ENCODE results near the gene APBB3. TPM values are rescaled to one million over a fixed set of nuclear protein-coding genes. Genes with fewer than 3 reads are reported as not detected.

The APBB3 gene
- total RNA-seq, 2 donors from 2014 or later: 12.5 to 19.7 TPM

DNA sequence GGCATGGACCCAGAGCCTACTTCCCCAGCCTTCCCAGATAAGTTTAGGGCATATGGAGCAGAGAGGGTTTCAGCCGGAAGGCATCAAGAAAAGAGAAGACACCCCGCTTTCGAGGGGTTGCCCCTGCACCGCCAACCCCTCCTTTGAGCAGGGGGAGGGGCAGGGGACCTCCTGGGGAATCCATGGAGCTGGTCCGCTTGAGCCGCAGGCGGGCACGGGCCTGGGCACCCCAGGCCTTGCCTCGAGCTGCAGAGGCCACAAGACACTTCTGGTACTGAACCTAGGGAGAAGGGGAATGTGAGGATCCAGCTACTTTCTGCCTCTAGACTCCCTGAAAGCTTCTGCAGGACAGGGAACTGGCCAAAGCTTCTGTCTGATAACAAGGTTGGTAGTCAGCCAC is 5.9 kb downstream of the APBB3 start:
- intact Hi-C loops (cut with DNase I): no loop called here
- DNase-seq (ENCODE audit: low spot score): peak; percentile 58

DNA sequence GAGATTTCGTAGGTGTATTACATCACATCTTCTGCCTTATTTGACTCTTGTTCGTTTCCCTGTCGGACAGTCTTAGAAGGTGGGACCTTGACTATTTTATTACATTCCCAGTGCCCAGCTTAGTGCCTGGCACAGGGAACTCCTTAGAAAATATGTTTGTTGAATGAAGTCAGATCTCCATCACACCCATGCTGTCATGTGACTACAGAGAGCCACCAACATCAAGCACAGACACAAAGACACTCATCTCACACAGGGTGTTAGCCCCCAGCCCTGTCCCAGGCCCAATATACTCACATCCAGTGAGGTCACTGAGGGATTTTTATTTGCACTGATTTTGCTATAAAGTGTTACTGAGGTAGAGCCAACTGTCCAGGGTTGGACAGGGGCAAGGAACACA is 6.4 kb downstream of the APBB3 start:
- DNase-seq (ENCODE audit: low spot score): no peak
- intact Hi-C loops (cut with DNase I): no loop called here

DNA sequence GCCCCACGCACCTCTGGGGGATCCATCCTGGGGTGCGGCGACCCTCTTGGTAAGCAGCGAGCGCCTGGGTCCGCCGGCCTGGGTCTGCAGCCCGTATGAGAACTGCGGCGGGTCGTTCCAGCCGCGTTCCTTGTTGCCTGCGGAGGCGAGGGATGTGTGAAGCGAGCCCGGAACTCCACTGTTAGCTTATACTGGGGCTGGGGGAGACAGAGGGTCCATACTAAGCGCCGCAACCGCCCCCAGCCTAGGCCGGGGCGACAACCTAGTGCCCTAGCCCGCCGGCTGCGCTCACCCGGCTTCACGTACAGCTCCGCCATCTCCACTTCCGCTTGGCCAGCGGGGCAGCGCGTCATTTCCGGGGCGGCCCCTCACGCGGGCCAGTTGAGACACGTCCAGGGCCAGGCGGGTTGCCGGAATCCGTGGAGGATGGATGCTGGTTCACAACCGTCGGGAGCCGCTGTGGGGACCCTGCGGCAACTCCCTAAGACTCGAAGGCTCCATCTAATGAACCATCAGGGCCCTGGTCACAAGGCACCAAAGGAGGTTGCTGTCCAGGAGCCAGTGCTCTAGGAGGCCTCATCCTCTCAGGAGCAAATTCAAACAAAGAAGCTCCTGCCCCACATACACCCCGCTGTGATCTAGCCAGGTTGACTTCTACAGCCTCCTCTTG is 7.1 kb downstream of the APBB3 start, which contains the start of gene SRA1:
Gene SRA1 (minus strand): TSS at position 338 of the 670 bp plus-strand sequence. CDS start 21 bp downstream, at position 317.
- intact Hi-C loops (cut with DNase I): no loop called here
- peak; percentile 98 for DNase-seq (ENCODE audit: low spot score)

DNA sequence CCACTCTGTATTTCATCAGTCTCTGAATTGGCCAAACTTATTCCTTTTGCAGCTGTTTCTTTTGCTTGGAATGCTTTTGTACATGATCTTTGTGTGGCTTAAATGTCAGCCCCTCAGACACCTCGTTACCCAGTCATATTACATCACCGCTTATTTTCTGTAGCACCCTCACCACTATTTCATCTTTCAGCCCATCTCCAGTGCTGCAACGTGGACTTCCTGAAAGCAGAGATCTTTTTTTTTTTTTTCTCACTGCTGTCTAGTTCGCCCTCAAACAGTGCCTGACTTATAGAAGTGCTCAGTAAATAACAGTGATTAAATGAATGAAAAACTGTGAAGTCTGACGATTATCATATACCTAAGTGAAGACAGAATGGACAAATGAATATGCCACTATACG is 8.0 kb downstream of the APBB3 start:
- intact Hi-C loops (cut with DNase I): no loop called here
- no peak for DNase-seq (ENCODE audit: low spot score)

DNA sequence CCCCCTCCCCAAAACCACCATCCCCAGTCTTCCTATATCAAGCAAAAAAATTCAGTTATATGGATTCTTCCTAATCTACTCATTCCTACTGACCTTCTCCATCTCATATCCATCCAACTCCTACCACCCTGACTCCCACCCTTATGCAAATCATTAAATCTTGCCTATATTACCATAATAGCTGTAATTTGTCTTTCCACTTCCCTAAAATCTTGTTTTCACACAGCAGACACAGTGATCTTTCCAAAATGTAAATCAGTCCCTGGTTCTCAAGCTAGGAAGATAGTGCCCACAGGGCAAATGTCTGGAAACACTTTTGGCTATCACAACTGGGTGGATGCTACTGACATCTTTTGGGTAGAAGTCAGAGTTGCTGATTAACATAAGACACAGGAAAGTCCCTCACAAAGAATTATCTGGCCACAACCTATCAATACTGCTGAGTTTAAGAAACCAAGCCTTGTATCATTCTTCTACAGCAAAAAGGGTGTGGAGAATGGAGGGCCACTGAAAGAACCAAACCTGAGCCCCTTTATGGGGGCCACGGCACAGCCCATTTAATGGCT is 8.6 kb downstream of the APBB3 start:
- no peak for DNase-seq (ENCODE audit: low spot score)
- intact Hi-C loops (cut with DNase I): no loop called here

DNA sequence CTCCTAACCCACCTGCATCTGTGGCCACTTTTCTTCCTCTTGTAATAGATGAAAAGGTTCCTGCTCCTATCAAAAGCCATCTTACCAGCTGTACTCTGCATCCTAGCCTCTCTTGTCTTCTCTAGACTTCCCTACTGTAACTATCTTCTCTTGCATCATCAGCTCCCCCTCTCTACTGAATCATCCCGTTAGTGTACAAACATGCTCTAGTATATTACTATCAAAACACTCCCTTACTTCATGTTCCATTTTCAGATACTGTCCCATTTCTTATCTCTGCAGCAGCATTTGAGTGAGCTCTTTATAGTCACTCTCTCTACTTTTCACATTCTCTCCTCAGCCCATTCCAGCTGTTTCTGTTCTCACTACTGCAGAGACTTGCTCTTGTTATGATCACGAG is 9.9 kb downstream of the APBB3 start:
- no peak for DNase-seq (ENCODE audit: low spot score)
- intact Hi-C loops (cut with DNase I): no loop called here

DNA sequence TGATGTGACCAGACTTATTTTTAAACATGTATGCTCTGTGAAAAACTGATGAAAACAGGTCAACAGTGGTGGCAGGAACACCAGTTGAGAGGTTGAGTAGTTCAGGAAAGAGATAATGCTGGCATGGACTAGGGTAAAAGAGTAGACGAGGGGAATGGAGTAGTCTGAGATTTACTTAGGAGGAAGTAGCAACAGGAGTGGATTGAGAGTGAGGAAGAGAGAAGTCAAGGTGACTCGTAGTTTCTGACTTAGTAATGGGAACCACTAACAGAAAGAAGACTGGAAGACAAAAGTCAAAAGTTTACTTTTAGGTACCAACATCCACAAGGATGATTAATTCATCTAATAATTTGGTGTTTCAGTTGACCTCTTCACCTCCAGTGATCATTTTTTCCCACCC is 10.7 kb downstream of the APBB3 start:
- intact Hi-C loops (cut with DNase I): no loop called here
- no peak for DNase-seq (ENCODE audit: low spot score)

DNA sequence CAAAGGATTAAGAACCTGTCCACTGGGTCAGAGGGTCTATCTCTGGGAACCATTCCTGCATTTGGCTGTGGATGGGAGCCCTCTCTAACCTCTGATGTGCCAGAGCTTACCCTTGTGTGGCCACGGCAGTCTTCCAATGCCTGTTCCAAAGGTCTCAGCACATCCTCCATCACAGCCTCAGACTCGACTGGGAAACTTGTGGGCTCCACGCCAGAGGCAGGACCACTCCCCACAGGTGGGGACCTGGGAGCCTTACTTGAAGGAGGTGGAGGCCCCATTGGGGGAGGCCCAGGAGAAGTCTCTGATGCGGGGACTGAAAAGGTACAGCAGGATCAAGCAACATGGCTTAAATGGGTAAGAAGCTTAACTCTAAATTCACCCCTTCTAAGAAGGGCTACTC is 12.5 kb downstream of the APBB3 start:
- peak; percentile 58 for DNase-seq (ENCODE audit: low spot score)
- intact Hi-C loops (cut with DNase I): no loop called here

DNA sequence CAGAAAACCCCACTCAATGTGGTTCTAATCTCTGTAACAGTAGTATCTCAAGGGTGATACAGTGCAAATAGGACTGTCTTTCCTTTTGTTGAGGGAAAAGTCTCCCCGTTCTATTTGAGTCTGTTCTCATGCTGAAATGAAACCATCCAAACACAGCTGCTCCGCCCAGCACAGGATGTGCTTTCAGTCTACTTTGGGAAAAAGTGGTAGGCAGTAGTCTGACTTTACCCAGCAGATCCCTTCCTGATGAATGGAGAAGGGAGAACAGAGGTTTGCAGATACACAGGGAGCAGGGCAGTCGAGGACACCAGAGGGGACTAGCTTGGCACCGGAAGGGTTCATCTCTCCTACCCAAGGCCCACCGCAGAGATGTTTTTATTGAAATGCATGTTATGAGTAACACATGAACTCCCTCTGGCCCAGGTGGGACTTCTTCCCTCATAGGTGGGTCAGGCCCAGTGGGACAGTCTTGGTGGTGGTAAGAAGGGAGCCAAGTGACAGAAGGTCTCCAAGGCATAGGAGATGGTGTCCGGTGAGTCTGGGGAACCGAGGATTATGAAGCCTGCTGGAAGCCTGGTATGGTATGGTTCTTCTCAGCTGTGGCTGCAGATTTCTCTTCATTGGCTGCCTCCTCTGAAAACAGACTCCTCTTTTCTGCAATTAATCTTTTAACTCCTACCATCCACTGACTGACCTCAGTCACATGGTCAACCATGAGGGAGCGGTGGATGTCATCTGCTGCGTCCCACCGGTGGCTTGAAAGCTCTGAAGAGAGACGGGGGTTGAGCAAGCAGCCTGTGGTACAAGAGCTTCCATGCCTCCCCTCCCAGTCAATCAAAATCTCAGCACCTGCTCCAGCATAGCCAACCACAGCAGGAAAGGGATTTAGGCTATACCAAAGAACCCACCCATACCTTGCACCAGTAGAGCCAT is 14.0 kb downstream of the APBB3 start:
- intact Hi-C loops (cut with DNase I): no loop called here
- DNase-seq (ENCODE audit: low spot score): peak; percentile 49

DNA sequence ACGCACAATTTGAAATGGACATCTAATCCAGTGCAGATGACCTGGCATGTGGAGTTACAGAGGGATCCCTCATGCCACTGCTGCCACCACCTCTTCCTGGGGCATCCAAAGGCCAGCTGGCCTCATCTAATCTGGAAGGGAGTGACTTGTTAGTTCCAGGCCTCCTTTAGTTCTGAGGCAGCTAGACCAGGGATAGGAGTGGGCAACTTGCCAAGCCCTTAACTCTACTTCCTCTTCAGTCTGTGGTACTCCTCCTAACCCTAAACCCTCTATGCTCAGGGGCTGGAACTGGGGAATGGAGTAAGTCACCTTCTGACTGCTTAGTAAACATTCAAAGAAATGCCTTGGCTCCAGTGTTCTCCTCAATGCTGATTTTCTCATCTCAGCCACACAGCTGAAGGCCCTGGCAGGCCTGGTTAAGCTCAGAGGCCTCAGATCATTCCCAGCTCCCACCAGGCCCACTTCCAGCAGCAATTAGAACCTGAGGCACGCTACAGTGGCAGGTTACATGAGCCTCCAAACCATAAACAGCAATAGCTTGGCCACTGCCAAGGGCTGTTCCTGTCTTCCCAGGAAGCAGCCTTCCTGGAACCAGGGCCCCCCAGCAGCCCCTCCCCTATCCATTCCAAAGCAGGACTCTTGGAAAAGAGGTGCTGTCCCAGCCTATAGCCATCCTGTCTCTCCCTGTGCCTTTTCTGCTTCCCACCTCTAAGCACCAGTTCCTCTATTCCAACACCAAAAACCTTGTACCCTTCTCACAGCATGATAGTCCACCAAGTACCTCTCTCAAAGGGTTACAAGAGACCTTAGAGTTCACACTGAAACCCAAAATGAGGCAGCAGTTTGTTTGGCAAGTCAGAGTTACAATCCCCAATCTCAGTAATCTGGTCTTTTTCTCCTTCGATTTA is 14.9 kb downstream of the APBB3 start:
- intact Hi-C loops (cut with DNase I): loop anchor here in 1 of 2 donors (5.0 kb wide), 1 partner anchor 93 kb away; no protein-coding TSS in a partner anchor
- peak; percentile 69 for DNase-seq (ENCODE audit: low spot score)

DNA sequence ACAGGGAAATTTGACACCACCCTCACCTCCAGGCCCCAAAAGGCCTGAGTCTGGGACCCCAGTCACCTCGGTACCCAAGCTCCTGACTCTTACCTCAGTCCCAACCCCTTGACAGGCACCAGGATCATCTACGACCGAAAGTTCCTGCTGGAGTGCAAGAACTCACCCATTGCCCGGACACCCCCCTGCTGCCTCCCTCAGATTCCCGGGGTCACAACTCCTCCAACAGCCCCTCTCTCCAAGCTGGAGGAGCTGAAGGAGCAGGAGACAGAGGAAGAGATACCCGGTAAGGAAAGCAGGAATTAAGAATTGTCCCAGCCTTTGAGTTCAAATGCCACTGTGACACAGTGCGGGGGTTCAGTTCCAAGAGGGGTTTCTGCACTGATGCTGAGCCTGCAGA is 15.6 kb downstream of the APBB3 start:
- DNase-seq (ENCODE audit: low spot score): peak; percentile 43
- intact Hi-C loops (cut with DNase I): loop anchor here in 1 of 2 donors (5.0 kb wide), 1 partner anchor 94 kb away; no protein-coding TSS in a partner anchor

DNA sequence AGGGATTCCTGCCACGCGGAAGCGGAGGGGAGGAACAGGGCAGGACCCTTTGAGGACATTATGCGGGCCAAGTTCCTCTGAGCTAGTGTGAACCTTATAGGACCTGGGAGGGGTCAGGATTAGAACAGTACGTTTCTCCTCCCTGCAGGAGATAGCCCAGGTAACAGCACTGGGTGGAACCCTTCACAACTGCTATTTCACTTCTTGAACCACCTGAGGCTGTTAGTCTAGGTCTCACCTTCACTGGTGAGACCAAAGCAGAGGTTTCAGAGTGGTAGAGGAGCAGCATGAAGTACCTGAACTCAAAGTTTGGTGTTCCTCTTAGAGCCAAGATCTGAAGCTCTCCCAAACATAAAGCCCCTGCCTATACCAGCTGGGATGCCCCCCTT is 16.1 kb downstream of the APBB3 start:
- intact Hi-C loops (cut with DNase I): loop anchor here in 1 of 2 donors (5.0 kb wide), 1 partner anchor 94 kb away; no protein-coding TSS in a partner anchor
- DNase-seq (ENCODE audit: low spot score): no peak

DNA sequence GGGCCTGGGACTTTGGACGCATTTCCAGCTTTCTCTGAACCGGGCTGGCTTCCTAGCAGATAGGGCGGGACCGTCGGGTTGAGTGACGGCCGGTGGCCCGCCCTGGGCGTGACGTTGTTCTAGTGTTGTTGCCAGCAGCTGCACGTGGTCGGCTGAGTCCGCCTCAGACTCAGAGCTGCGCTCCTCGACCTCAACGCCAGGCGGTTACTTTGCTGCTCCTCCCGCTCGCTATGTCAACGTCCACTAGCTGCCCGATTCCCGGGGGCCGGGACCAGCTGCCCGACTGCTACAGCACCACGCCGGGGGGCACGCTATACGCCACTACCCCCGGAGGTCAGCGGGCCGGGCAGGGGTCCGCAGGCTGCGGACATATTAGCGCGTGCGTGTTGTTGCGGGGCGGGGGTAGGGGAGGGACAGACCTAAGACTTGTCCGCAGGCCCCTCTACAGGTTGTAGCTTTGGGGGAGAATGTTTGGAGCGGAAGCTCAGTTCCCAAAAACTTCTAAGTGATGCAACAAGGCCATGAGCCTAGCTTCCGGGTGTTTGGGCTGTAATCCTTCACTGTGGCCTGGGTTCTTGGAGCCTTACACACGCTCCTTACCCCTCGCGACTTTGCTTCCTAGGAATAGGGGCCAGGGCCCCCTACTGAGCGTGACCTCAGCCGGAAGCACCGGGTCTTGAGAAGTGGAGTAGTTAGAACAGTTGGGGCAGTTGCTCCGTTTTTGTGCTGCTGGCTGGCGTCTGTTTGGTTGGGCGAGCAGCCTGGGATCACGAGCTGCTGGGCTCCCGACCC is 16.7 kb downstream of the APBB3 start, which contains the start of gene EIF4EBP3:
Gene EIF4EBP3 (plus strand): TSS at position 155 of the 792 bp plus-strand sequence. CDS start 76 bp downstream, at position 231.
- peak; percentile 99 for DNase-seq (ENCODE audit: low spot score)
- intact Hi-C loops (cut with DNase I): loop anchor here in 1 of 2 donors (5.0 kb wide), 1 partner anchor 95 kb away; no protein-coding TSS in a partner anchor

DNA sequence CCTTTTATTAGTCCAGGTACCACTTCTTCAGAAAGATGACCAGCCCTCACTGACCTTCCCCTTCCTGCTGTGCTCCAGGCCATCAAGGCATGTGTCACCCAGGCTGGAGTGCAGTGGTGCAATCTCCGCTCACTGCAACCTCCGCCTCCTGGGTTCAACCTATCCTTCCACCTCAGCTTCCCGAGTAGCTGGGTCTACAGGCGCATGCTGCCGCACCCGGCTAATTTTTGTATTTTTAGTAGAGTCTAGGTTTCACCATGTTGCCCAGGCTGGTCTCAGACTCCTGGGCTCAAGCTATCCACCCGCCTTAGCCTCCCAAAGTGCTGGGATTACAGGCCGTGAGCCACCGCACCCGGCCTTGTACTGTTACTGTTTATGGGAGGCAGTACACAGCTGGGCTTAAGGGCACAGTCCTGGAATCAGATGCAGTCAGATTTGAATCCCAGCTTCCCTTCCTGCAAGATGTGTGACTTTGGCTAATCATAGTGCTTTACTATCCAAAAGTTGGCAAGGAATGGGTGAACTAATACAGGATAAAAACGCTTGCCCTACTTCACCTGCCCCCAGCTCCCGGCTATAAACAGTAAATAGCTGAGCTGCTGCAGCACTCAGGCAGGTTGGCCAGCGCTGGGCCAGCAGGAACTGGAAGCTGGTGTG is 17.4 kb downstream of the APBB3 start:
- DNase-seq (ENCODE audit: low spot score): peak; percentile 69
- intact Hi-C loops (cut with DNase I): loop anchor here in 1 of 2 donors (5.0 kb wide), 1 partner anchor 95 kb away; no protein-coding TSS in a partner anchor

DNA sequence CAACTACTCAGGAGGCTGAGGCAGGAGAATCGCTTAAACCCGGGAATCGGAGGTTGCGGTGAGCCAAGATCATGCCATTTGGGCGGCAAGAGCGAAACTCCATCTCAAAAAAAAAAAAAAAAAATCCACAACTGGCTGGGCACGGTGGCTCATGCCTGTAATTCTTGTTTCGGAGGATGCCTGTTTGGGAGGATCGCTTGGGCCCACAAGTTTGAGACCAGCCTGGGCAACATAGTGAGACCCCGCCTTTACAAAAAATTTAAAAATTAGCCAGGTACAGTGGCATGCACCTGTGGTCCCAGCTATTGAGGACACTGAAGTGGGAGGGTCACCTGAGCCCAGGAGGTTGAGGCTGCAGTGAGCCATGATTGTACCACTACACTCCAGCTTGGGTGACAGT is 18.8 kb downstream of the APBB3 start:
- DNase-seq (ENCODE audit: low spot score): no peak
- intact Hi-C loops (cut with DNase I): loop anchor here in 1 of 2 donors (5.0 kb wide), 1 partner anchor 97 kb away; no protein-coding TSS in a partner anchor

DNA sequence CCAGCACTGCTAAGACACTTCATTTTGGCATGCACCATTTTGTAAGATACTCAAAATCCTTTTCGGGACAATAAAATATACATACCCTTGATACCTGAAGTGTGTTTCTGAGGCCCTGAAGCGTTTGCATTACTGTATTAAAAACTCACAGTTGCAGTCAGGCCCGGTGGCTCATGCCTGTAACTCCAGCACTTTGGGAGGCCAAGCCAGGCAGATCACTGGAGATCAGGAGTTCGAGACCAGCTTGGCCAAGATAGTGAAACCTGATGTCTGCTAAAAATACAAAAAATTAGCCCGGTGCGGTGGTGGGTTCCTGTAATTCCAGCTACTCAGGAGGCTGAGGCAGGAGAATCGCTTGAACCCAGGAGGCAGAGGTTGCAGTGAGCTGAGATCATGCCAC is 19.4 kb downstream of the APBB3 start:
- intact Hi-C loops (cut with DNase I): loop anchor here in 1 of 2 donors (5.0 kb wide), 1 partner anchor 97 kb away; no protein-coding TSS in a partner anchor
- no peak for DNase-seq (ENCODE audit: low spot score)

DNA sequence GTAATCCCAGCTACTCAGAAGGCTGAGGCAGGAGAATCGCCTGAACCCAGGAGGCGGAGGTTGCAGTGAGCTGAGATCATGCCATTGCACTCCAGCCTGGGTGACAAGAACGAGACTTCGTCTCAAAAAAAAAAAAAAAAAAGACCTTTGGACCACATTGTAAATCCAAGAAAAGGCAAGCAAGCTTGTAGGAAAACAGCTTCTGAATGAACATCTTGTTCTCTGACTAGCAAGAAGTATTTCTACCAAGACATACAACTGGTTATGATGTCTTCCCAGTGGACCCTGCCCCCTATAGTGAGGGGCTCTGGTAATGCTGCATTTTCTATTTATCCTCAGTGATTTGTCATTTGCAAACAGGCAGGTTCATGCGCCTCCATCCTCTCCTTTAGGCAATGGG is 21.4 kb downstream of the APBB3 start:
- DNase-seq (ENCODE audit: low spot score): no peak
- intact Hi-C loops (cut with DNase I): no loop called here
